Right renal pelvis (tissue), 4 donors: Measurements from ENCODE around the gene KCNIP1. TPM values are rescaled to one million over a fixed set of nuclear protein-coding genes. Genes with fewer than 3 reads are reported as not detected.

Experiments used
- DNase-seq, 4 donors: peaks; one replicate each; pipeline ENCODE4 v3.0.0-alpha.2; 2013; ENCODE audit warnings: low read depth in 4 of 4, low spot score in 3 of 4, missing footprints in 1 of 4
- polyA plus RNA-seq, 4 donors: library from polyadenylated mRNA; unstranded; fragments of 120-200 nt; gene quantifications; one replicate each; pipeline ENCODE4 v1.2.1, GENCODE V29; 2013; ENCODE audit not compliant: insufficient read length in 4 of 4

Gene KCNIP1
- polyA plus RNA-seq, 4 donors, result 10.6 to 14.5 (median 12.7) TPM

DNA sequence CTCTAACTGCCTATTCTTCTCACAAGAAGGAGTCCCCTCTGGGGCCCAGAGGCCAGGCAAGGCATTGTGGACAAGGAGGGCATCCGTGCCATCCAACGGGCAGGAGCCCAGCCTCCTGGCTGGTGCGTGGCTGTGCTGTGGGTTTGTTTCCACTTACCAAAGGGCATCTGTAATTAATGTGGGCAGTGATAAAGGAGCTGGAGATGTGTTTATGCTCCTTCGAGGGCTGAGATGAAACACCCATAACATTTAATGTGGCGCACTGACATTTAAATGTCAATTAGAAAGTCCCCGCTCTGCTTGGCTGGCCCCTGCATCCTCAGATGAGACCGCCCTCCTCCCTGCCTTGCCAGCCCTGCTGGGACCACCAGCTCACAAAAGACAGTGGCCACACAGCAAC is 57.1 kb downstream of the KCNIP1 start:
- DNase-seq, result no peak

- DNase-seq, result no peak
Observed at GRCh38 chr5:170562166-170562874, 58.5 kb downstream of the KCNIP1 start.

DNA sequence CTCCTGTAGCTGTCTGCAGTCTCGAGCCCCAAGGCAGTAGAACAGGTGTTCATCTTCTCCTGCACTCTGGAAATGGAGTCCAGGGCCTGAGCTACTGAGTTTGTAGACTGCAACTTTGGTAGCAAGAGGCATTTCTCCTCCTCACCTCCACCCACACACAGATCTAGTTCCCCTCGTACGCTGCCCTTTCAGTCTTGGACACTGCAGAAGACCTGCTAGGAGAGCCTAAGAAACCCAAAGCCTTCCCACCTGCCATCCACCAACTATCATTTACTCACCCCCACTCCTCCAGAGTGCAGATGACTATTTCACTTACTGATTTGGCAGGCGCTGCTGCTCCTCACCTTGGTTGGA is 59.0 kb downstream of the KCNIP1 start:
- DNase-seq, result no peak

DNA sequence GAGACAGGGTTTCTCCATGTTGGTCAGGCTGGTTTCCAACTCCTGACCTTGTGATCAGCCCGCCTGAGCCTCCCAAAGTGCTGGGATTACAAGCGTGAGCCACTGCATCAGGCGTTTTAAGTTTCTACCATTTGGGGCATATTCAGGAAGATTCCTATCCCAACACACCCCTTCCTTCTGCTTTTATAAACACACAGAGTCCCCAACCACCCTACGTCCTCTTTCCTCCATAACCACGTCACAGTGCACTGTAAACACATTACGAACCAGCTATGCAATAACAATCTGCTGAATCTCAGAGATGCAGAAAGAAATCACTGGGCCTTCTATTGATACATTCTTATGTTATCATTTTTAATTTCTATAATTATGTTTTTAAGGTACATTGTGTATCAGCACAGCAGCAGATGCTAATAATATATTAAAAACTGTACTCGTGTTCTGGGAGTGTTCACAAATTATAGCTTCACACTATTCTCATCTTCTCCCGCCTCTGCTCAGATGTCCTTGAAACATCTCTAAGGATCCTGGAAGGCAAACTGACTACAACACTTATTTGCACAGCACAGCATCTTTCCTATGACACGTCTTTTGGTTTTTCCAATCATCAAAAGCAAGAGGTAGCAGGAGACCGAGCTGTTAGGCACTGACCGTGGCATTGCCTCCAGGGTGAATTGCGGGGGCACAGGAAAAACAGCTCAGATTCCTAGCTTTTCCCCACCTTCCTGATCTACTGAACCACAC is 60.2 kb downstream of the KCNIP1 start:
- no peak for DNase-seq

DNA sequence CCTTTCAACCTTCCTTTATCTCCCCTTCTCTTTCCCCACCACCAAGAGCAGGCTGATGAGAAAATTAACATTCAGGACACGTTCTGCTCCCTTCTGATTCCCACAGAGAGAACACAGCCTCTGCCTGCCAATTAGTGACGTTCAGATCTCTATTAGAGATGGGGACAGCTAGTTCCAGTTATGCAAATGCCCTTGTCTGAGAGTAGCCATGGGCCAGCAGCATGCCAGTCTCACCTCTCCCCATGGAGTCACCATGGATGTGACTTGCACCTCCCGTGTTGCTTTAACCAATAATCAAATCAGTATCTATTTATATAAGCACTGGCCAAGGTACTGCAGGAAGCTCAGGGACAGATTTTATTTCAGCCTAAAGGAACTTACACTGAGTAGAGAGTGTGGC is 61.3 kb downstream of the KCNIP1 start:
- no peak for DNase-seq

DNA sequence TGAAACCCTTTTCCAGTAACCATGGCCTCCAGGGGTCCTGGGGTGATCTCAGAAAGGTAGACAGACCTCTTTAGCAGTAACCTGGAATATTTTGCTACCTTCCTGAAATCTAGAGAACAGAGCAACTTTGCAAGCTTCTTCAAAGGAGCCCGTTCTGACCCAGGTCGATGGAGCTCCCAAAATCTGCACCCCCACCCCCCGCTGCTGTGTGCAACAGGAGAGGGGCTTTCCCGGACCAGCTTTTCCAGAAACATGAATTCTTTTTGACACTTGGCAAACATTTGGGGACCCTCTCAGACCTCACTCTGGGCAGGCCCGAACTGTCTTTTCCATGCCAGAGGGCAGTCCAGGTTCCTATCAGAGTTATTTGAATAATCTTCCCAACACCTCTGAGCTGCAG is 65.3 kb downstream of the KCNIP1 start:
- DNase-seq, result no peak

DNA sequence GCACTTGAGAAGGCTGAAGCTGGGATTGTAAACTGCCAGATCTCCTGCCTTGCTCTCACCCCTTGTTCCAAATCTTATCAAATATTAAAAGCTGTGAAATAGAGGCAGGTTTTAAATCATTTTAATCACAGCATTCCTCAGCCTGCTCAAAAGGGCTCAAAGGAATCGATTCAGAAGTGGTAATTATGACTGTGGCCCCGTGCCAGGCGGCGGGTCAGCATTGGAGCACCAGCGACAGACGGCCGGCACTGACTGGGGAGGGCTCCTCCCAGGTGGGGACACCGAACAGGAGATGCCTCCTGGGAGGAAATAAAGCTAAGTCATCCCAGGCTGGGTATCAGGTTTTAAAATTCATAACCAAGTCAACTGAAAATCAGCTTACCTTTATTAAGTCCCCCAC is 66.7 kb downstream of the KCNIP1 start:
- no peak for DNase-seq

GRCh38 chr5:170571281-170571731 is 67.5 kb downstream of the KCNIP1 start:
- no peak for DNase-seq

DNA sequence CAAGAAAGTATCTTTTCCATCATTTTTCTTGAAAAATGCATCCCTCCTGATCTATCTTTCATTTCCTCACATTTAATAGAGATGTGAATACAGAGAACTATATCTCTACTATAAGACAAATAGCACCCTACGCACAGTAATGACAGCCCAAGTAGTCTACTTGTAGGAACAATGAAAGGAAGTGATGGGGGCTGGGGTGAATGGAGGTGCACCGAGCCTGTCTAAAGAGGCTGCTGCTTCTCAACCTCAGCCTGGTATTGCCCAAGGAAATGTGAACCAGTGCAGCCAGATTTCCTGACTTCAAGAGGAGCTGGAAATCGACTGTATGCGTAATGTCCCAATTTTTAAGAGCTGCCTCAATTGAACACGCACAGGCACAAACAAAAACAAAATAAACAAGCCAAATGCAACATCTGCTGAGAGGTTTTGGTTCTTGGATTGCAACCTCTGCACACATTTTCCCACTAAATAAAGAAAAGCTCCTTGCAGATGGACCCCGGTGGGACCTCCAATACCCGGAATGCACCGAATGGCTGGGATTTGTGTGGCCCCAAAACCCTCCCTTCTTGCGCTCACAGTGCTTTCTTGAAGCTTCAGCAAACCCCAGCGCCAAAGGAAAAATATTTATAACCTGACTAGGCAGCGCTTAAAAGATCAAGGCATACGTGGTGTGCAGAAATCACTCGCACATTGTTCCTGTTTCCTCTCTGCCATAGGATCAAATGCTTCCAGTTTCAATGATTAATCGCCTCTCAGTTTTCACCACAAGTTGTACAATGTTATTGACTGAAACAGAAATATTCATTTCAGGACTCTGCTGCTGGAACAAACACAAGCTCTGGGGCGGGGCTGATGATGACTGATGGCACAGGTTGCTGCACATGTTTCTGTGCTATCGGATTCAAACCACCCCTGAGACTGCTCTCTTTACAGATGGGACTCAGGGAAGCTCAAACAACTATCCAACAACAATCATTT is 68.3 kb downstream of the KCNIP1 start:
- no peak for DNase-seq

DNA sequence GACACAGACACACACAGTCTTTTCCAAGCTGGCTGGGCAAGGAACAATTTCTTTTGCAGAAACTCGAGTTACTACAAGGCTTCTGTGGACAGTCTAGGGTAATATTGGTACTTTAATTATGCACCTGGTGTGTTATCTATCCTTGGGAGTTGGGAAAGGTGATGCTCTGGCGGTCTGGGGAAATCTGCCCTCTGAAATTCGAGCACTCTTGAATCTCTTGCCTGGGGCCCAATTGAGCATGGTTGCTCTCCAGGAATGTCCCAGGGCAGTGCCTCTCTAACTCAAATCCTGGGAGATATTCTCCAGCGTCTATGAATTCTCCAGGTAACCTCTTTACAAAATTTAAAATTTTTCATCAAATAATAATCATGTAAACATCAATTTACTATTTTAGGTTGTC is 69.3 kb downstream of the KCNIP1 start:
- no peak for DNase-seq

DNA sequence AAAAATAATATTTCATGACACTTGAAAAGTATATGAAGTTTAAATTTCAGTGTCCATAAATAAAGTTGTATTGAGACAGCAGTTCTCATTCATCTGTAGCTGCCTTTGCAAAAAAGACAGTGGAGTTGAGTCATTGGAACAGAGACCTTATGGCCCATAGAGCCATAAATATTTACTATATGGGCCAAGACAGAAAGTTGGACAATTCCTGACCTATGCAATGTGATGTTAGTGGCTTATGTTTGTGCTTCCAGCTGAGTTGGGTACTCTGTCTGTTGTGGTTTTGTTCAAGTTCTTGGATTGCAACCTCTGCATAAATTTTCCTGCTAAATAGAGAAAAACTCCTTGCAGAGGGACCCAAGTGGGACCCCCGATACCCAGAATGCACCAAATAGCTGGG is 69.8 kb downstream of the KCNIP1 start:
- DNase-seq, result no peak

DNA sequence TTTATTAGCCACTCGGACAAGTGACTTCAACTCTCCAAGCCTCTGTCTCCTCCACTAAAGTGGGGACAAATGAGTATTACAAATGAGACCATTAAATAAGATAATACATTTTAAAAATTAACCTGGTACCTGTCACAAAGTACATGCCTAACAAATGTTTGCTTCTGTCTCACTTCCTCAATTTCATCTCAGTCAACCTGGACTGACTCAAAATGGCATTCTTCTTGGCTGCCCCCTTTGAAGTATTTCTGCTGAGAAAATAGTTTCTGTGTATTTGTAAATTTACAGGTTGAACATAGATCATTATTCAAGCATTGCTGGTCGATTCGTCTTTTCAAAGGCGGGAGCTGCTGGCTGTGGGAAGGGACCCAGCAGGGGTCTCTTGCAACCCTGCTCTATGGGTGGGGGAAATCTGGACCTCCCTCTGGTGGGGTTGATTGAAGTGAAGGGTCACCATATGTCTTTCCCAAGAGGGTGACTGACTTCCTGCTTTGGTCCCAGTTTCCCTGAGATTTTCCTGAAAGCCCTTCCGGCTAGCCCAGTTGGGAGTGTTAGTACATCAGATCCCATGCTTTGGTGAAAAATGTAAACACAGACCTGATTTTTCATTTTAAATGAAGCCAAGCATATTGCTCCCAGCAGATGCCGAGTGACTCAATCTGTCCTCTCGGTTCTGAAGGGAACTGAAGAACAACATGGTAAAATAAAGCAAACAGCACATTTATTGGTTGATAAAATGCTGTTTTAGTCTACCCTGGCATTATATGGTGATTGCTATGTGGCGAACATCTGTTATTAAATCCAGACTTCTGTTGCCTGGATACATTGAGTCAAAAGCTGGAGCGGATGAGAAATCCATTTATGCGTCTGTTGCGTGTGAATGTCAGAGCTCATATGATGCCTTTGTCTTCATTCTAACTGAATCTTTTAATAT is 73.0 kb downstream of the KCNIP1 start:
- DNase-seq, result no peak

- no peak for DNase-seq
Observed at GRCh38 chr5:170579601-170580000, 75.8 kb downstream of the KCNIP1 start.

DNA sequence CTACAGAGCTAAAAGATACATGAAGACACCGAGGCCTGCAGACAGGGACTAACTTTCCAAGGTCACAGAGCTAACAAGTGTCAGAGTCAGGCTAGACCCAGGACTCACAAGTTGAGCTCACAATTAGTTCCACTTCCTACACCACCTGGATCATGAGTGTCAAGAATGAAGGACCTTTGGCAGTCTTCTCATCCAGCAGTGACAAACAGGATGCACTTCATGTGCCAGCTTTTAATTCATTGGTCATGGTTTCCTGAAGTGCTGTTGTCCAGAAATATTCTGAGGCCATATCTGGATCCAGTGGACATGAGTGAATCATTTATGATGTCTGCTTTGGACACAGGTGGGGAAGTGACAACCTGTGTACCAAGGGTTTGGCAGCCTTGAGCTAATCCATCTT is 77.4 kb downstream of the KCNIP1 start:
- no peak for DNase-seq

- DNase-seq, result no peak
Observed at GRCh38 chr5:170582644-170583330, 79.0 kb downstream of the KCNIP1 start.

DNA sequence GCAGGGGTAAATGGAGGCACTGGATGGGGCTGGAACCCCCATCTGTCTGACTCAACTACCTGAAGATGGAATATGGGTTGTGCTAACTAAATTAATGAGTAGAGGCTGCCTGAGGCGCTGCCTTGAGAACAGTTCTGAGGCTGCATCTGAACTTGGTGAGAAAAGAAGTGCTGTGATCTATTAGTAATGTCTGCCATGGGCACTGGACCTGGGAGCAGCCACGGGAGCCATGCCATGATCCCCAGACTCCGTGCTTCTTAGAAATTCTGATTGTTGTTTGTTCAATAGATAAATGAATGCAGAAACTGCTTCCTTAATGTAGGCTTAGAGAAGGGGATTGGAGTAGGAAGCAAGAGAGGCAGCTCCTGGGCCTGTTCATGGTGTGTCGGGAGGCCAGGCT is 80.2 kb downstream of the KCNIP1 start:
- no peak for DNase-seq

DNA sequence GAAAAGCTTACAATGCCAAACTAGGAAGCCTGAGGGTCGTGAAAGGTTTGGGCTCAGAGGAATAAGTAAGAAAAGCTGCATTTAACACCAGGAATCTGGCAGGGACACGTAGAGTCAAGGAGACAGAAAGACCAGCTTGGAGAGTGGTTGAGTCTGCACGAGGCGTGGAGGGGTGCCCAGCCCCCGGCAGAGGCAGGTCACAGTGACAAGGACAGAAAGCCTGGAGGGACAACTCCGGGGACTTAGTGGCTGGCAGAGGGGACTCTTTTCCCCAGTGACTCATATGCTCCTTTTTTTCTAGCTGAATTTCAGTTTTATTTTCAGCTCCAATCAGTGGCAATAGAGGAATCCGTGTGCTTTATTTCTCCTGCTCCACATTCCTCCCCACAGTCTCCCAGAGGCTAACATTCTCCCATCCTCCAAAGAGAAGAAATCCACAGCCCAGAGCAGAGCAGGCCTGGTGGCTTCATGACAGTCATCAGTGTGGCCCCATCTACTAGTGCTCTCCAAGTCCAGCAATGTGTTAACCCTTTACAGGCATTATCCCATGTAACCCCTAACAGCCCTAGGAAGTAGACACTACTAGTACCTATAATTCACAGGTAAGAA is 80.7 kb downstream of the KCNIP1 start:
- no peak for DNase-seq

- no peak for DNase-seq
Observed at GRCh38 chr5:170585273-170585948, 81.6 kb downstream of the KCNIP1 start.

DNA sequence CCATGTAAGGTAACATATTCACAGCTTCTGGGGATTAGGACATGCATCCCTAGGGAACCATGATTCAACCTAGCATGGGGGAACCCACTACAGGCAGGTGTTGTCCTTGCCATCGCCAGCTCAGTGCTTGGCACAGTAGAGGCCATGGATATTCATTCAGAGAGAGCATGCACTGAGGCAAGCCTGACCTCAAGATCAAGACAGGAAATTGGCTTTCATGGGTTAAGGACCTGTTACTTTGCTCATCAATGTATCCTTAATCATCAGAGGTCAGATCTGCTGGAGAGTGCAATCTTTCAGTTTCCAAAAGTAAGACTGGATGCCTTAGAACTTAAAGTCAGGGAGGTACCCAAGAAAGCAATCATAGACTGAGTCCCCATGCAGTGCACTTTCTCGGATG is 84.0 kb downstream of the KCNIP1 start:
- DNase-seq, result no peak
